ENCODE measurements around the gene IQCF6. TPM values are rescaled to one million over a fixed set of nuclear protein-coding genes. Genes with fewer than 3 reads are reported as not detected.
"Not testable (repeated sequence)": the region's sequence is repeated elsewhere in the genome, so short reads cannot be mapped to it uniquely, and the experiment has no call there.

The IQCF6 gene
- polyA plus RNA-seq, 1 donor from 2014 or later = not detected

GRCh38 chr3:51748327-51748726 lies 30.7 kb downstream of the IQCF6 start:
- Histone ChIP-seq H3K9me2 (ENCODE audit: insufficient read depth, low read length) (no peaks in the 10 kb centered on the region), H3K9ac (ENCODE audit: low read length) (no peak overlapping the region), H3K79me2 (replicated peaks; ENCODE audit: insufficient read depth, low read length) (no peaks in the 10 kb centered on the region), H3K27me3 (ENCODE audit: insufficient read depth, low read depth, low read length) (no peaks in the 10 kb centered on the region), H3K9me3 (ENCODE audit: low read length) (no peaks in the 10 kb centered on the region), H3K27ac (ENCODE audit: low read length) (no peak overlapping the region), H3K4me3 (ENCODE audit: low read length) (no peak overlapping the region), H3K36me3 (ENCODE audit: insufficient read depth, low read length) (no peaks in the 10 kb centered on the region), H3F3A (ENCODE audit: insufficient read depth, low read length, poor library complexity, severe bottlenecking) (no peaks in the 10 kb centered on the region), H2AFZ (ENCODE audit: low read depth, low read length) (no peak overlapping the region), H3K4me2 (ENCODE audit: low read length) (no peak overlapping the region), H4K20me1 (ENCODE audit: insufficient read depth) (no peaks in the 10 kb centered on the region)
- no peak for TF ChIP-seq CTCF (IDR thresholded peaks at IDR 0.05; ENCODE audit: poor library complexity, severe bottlenecking)
- TF ChIP-seq EP300 (conservative IDR thresholded peaks at IDR 0.05; ENCODE audit: poor library complexity, severe bottlenecking) = no peak
- TF ChIP-seq TAF1 (IDR thresholded peaks at IDR 0.05; ENCODE audit: low read depth) = no peak
- no peak for TF ChIP-seq RAD21 (conservative IDR thresholded peaks at IDR 0.05)
- no peak for TF ChIP-seq REST (IDR thresholded peaks at IDR 0.05; ENCODE audit: borderline replicate concordance)
- no peak for TF ChIP-seq POLR2AphosphoS5 (IDR thresholded peaks at IDR 0.05)
- TF ChIP-seq MXI1 (conservative IDR thresholded peaks at IDR 0.05; ENCODE audit: poor library complexity, severe bottlenecking) = no peak
- TF ChIP-seq SMC3 (conservative IDR thresholded peaks at IDR 0.05; ENCODE audit: poor library complexity) = no peak
- TF ChIP-seq EZH2 (IDR thresholded peaks at IDR 0.05; ENCODE audit: borderline replicate concordance, insufficient read depth, low read length, poor library complexity, severe bottlenecking) = no peak

- H3K79me2 ChIP-seq (replicated peaks; ENCODE audit: insufficient read depth, low read length) = no peaks in the 10 kb centered on the region
- no peaks in the 10 kb centered on the region for H4K20me1 ChIP-seq (ENCODE audit: insufficient read depth)
- no peak overlapping the region for H3K4me2 ChIP-seq (ENCODE audit: low read length)
- H3K9me3 ChIP-seq (ENCODE audit: low read length) = no peaks in the 10 kb centered on the region
- no peaks in the 10 kb centered on the region for H3K36me3 ChIP-seq (ENCODE audit: insufficient read depth, low read length)
- H3K9me2 ChIP-seq (ENCODE audit: insufficient read depth, low read length) = no peaks in the 10 kb centered on the region
- no peak overlapping the region for H3K4me3 ChIP-seq (ENCODE audit: low read length)
- no peaks in the 10 kb centered on the region for H3F3A ChIP-seq (ENCODE audit: insufficient read depth, low read length, poor library complexity, severe bottlenecking)
- no peak overlapping the region for H2AFZ ChIP-seq (ENCODE audit: low read depth, low read length)
- TF ChIP-seq POLR2AphosphoS5 (IDR thresholded peaks at IDR 0.05) = no peak
- no peak for TF ChIP-seq CTCF (IDR thresholded peaks at IDR 0.05; ENCODE audit: poor library complexity, severe bottlenecking)
- no peak for TF ChIP-seq RAD21 (conservative IDR thresholded peaks at IDR 0.05)
- no peak for TF ChIP-seq MXI1 (conservative IDR thresholded peaks at IDR 0.05; ENCODE audit: poor library complexity, severe bottlenecking)
- no peak for TF ChIP-seq REST (IDR thresholded peaks at IDR 0.05; ENCODE audit: borderline replicate concordance)
- no peak for TF ChIP-seq TAF1 (IDR thresholded peaks at IDR 0.05; ENCODE audit: low read depth)
- TF ChIP-seq EP300 (conservative IDR thresholded peaks at IDR 0.05; ENCODE audit: poor library complexity, severe bottlenecking) = no peak
- TF ChIP-seq SMC3 (conservative IDR thresholded peaks at IDR 0.05; ENCODE audit: poor library complexity) = no peak
- no peak for TF ChIP-seq EZH2 (IDR thresholded peaks at IDR 0.05; ENCODE audit: borderline replicate concordance, insufficient read depth, low read length, poor library complexity, severe bottlenecking)
- no peaks in the 10 kb centered on the region for H3K27me3 ChIP-seq (ENCODE audit: insufficient read depth, low read depth, low read length)
- H3K9ac ChIP-seq (ENCODE audit: low read length) = no peak overlapping the region
- no peak overlapping the region for H3K27ac ChIP-seq (ENCODE audit: low read length)
Observed at GRCh38 chr3:51747840-51748239, 31.2 kb downstream of the IQCF6 start.

- not testable (repeated sequence) for H3K27ac ChIP-seq (ENCODE audit: low read length); H3K9ac ChIP-seq (ENCODE audit: low read length); H3K9me2 ChIP-seq (ENCODE audit: insufficient read depth, low read length); H3K79me2 ChIP-seq (replicated peaks; ENCODE audit: insufficient read depth, low read length); H3F3A ChIP-seq (ENCODE audit: insufficient read depth, low read length, poor library complexity, severe bottlenecking); H3K36me3 ChIP-seq (ENCODE audit: insufficient read depth, low read length); H3K4me3 ChIP-seq (ENCODE audit: low read length); H3K27me3 ChIP-seq (ENCODE audit: insufficient read depth, low read depth, low read length); H3K9me3 ChIP-seq (ENCODE audit: low read length); H3K4me2 ChIP-seq (ENCODE audit: low read length); H2AFZ ChIP-seq (ENCODE audit: low read depth, low read length); H4K20me1 ChIP-seq (ENCODE audit: insufficient read depth)
Observed at GRCh38 chr3:51742978-51743377, 36.1 kb downstream of the IQCF6 start.
